ENCODE data around the gene AMN1. TPM values are rescaled to one million over a fixed set of nuclear protein-coding genes. Genes with fewer than 3 reads are reported as not detected.
A peak's percentile ranks its signal among the peaks of the same experiment; 100 is the strongest.
"Not testable (repeated sequence)": the region's sequence is repeated elsewhere in the genome, so short reads cannot be mapped to it uniquely, and the experiment has no call there.

Gene AMN1
- total RNA-seq, 1 donor from 2014 or later: 0.75 TPM

DNA sequence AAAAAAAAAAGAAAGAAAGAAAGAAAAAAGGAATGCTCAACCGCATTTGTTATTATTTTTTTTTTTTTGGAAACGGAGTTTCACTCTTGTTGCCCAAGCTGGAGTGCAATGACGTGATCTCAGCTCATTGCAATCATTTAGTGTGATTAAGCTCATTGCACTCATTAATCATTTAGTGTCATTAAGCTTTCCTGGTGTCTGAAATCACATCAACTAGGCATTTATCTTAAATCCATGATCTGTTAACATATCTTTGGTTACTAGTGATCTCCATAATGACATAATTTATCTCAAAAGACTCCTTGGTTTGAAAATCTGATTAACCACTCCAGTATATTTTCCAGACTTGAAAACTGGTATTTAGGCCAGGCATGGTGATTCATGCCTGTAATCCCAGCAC lies 43.0 kb downstream of the AMN1 start:
- H3K4me3 ChIP-seq: no peak overlapping the region
- peaks cover 5 to 67% of the 10 kb centered on the region in 2 donors for H3K36me3 ChIP-seq
- H3K9me3 ChIP-seq: peaks cover 12 to 26% of the 10 kb centered on the region in 2 donors
- no peak for TF ChIP-seq CTCF (IDR thresholded peaks at IDR 0.05)
- H3K27me3 ChIP-seq: no peaks in the 10 kb centered on the region
- intact Hi-C loops (cut with DNase I): loop anchor here (10.0 kb wide), 1 partner anchor 369 kb away; no protein-coding TSS in a partner anchor
- DNase-seq (ENCODE audit: low spot score in 2 of 2): no peak
- H3K4me1 ChIP-seq: no peaks in the 10 kb centered on the region
- H3K27ac ChIP-seq: no peak overlapping the region

DNA sequence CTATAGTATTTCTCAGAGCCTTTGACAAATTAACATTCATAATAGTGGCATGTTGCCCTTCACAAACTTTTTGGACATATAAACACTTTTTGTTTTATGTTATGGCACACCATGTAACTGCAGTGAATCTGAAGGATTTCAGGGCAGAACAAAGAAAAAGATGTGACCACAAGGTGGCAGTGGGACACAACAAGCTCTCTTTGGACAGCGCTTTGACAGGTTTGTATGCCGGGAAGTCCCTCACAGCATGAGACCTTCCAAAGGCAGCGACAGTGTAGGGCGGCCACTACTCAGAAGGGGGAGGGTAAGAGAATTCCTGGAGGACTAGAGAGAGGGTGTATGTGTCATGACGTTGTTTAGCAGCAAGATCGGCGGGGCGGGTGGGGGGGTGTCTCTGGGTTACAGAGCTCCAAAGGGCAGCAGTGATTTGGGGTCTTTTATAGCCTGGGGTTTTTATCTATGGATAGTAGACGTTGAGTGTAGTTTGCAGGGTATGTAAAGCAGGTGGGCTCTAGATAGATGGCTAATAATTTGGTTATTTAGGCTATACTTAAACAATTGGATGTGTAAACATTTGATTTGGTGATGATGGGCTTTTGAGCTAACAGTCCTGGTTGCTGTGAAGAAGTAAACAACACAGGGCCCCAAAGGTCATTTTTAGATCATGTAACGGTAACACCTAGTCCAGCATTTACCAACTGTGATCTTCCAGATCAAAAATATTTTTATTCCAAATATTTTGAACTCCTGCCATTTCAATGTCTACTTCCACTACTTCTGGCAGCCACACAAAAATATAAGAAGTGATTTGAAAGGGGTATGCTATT lies 46.5 kb downstream of the AMN1 start:
- Histone ChIP-seq H3K4me3 (no peak overlapping the region), H3K4me1 (no peaks in the 10 kb centered on the region), H3K9me3 (peaks cover 12 to 26% of the 10 kb centered on the region in 2 donors), H3K27ac (no peak overlapping the region), H3K36me3 (peaks cover 5 to 40% of the 10 kb centered on the region in 2 donors), H3K27me3 (no peaks in the 10 kb centered on the region)
- TF ChIP-seq CTCF (IDR thresholded peaks at IDR 0.05): peak; percentile 42 to 55 (median 50)
- DNase-seq (ENCODE audit: low spot score in 2 of 2): no peak
- intact Hi-C loops (cut with DNase I): loop anchor here (10.0 kb wide), 1 partner anchor 372 kb away; no protein-coding TSS in a partner anchor

GRCh38 chr12:31672521-31672920 lies 56.3 kb downstream of the AMN1 start:
- intact Hi-C loops (cut with DNase I): no loop called here
- DNase-seq (ENCODE audit: low spot score in 2 of 2): no peak
- H3K9me3 ChIP-seq: peaks cover 0 to 11% of the 10 kb centered on the region in 2 donors
- H3K4me3 ChIP-seq: no peak overlapping the region
- no peak for TF ChIP-seq CTCF (IDR thresholded peaks at IDR 0.05)
- H3K27me3 ChIP-seq: no peaks in the 10 kb centered on the region
- no peak overlapping the region for H3K27ac ChIP-seq
- no peaks in the 10 kb centered on the region for H3K4me1 ChIP-seq
- H3K36me3 ChIP-seq: peaks cover 5 to 8% of the 10 kb centered on the region in 2 donors

GRCh38 chr12:31669582-31669981 lies 59.2 kb downstream of the AMN1 start:
- H3K4me3 ChIP-seq; H3K27ac ChIP-seq; H3K36me3 ChIP-seq; H3K4me1 ChIP-seq; H3K27me3 ChIP-seq; DNase-seq (ENCODE audit: low spot score in 2 of 2); intact Hi-C loops (cut with DNase I): not testable (repeated sequence)
- peaks cover 0 to 11% of the 10 kb centered on the region in 2 donors for H3K9me3 ChIP-seq

DNA sequence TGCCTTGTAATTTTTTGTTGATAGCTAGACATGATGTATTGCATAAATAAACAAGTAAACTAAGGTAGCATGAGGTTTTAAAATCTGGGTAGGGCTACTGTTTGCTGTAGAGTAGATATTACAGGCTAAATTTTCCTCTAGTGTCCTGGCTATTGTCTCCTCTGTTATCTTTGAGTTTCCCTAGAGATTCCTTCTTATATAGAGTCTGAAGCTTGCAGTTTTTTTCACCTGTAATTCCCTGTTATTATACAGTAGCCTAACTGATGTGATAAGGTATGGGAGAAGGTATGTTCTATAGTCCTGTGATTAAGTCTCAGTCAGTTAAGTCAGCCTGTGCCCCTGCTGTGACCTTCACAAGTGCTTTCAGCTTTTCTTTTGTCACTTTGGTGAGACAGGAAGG lies 59.8 kb downstream of the AMN1 start:
- no peak for TF ChIP-seq CTCF (IDR thresholded peaks at IDR 0.05)
- intact Hi-C loops (cut with DNase I): no loop called here
- Histone ChIP-seq H3K4me1 (no peaks in the 10 kb centered on the region), H3K4me3 (no peak overlapping the region), H3K27ac (no peak overlapping the region), H3K36me3 (peaks cover 0 to 5% of the 10 kb centered on the region in 2 donors), H3K9me3 (peaks cover 0 to 11% of the 10 kb centered on the region in 2 donors), H3K27me3 (no peaks in the 10 kb centered on the region)
- DNase-seq (ENCODE audit: low spot score in 2 of 2): no peak

- Histone ChIP-seq H3K4me1 (no peaks in the 10 kb centered on the region), H3K27ac (no peak overlapping the region), H3K9me3 (peaks cover 0 to 4% of the 10 kb centered on the region in 2 donors), H3K36me3 (peaks cover 3% of the 10 kb centered on the region in 2 donors), H3K27me3 (no peaks in the 10 kb centered on the region), H3K4me3 (no peak overlapping the region)
- TF ChIP-seq CTCF (IDR thresholded peaks at IDR 0.05): no peak
- intact Hi-C loops (cut with DNase I): no loop called here
- no peak for DNase-seq (ENCODE audit: low spot score in 2 of 2)
Observed at GRCh38 chr12:31664038-31664437, 64.8 kb downstream of the AMN1 start.
